K562 (cell line): ENCODE measurements around the gene SPEF1. TPM values are rescaled to one million over a fixed set of nuclear protein-coding genes. Genes with fewer than 3 reads are reported as not detected.

ENCODE experiments used
- ATF4 ChIP-seq: fragments of 450-650 bp; formaldehyde crosslinking; IDR thresholded peaks from 2 replicates; pipeline ENCODE4 v1.4.0; 2022; ENCODE audit warnings: mild to moderate bottlenecking, moderate library complexity
- EP300 ChIP-seq: IDR thresholded peaks from 2 replicates; pipeline ENCODE4 v1.6.1; 2012; ENCODE audit warnings: low read length, improper control_type of control experiment
- KLF6 ChIP-seq: fragments of 250-450 bp; sonication (Bioruptor Pico); IDR thresholded peaks from 2 replicates; pipeline ENCODE4 v1.4.0; 2020; ENCODE audit warnings: mild to moderate bottlenecking, moderate library complexity, borderline replicate concordance
- MEF2A ChIP-seq: IDR thresholded peaks from 2 replicates; pipeline ENCODE4 v1.6.1; 2011; ENCODE audit warnings: low read depth, mild to moderate bottlenecking, low read length, moderate library complexity; ENCODE audit not compliant: control insufficient read depth
- SAFB2 ChIP-seq: fragments of 200-400 bp; formaldehyde crosslinking; IDR thresholded peaks from 2 replicates; pipeline ENCODE4 v1.6.1; 2018; ENCODE audit warnings: borderline replicate concordance, low read length, low read depth, moderate library complexity; ENCODE audit not compliant: severe bottlenecking
- SMAD4 ChIP-seq: fragments of 250-450 bp; sonication (Bioruptor Pico); conservative IDR thresholded peaks from 2 replicates; pipeline ENCODE4 v1.8.0; 2021; ENCODE audit warnings: inconsistent platforms, mild to moderate bottlenecking, moderate library complexity
- TRIM25 ChIP-seq: fragments of 450-650 bp; IDR thresholded peaks from 2 replicates; pipeline ENCODE4 v1.7.0; 2016; ENCODE audit warnings: borderline replicate concordance
- USF2 ChIP-seq: sonication (generic); formaldehyde crosslinking; IDR thresholded peaks from 2 replicates; pipeline ENCODE4 v1.5.0; 2020; ENCODE audit warnings: missing genetic modification reagents
- XRCC3 ChIP-seq: fragments of 450-650 bp; IDR thresholded peaks from 2 replicates; pipeline ENCODE4 v1.6.1; 2017; ENCODE audit warnings: mild to moderate bottlenecking, moderate library complexity
- YY1 ChIP-seq, 3 experiments: IDR thresholded peaks; 2 replicates each; pipeline ENCODE4 v1.6.1; 2011; ENCODE audit warnings: low read length in 2 of 3, mild to moderate bottlenecking in 2 of 3, moderate library complexity in 2 of 3, borderline replicate concordance in 1 of 3, control low read depth in 1 of 3, low read depth in 1 of 3; ENCODE audit not compliant: insufficient read depth in 3 of 3, insufficient replicate concordance in 2 of 3, control insufficient read depth in 1 of 3, insufficient read length in 1 of 3; ENCODE audit errors: extremely low read depth in 1 of 3
- ZMIZ1 ChIP-seq, 2 experiments: fragments of 150-350 bp in 1 of 2; IDR thresholded peaks; 2 replicates each; pipeline ENCODE4 v1.6.1; 2012 to 2016; ENCODE audit warnings: low read depth in 2 of 2, low read length in 2 of 2, mild to moderate bottlenecking in 1 of 2, moderate library complexity in 1 of 2
- ZNF23 ChIP-seq: fragments of 250-450 bp; sonication (Bioruptor Pico); IDR thresholded peaks from 2 replicates; pipeline ENCODE4 v1.4.0; 2020; ENCODE audit warnings: mild to moderate bottlenecking
- polyA plus RNA-seq, 8 experiments: library from polyadenylated mRNA; depleted of rRNA in 4 of 8; stranded (reverse) in 5 of 8; unstranded in 3 of 8; fragments of >200 nt; fragmentation: Nextera tagmentation in 2 of 8; fragmentation: Illumina TruSeq in 1 of 8; extraction: Ambion mirVana in 2 of 8; extraction: Trizol in 1 of 8; gene quantifications; 2 replicates each; pipeline versions ENCODE4 v1.2.1 to v1.2.3, GENCODE V29; 2011 to 2014; ENCODE audit warnings: inconsistent platforms in 1 of 8, missing spikeins in 1 of 8
- total RNA-seq, 7 experiments: library from RNA; depleted of rRNA in 6 of 7; stranded (reverse); fragments of >200 nt in 6 of 7; fragmentation: Illumina TruSeq in 2 of 7; extraction: Trizol in 2 of 7; gene quantifications; 2 replicates each; pipeline versions ENCODE4 v1.2.1 to v1.2.3, GENCODE V29; 2011 to 2021; ENCODE audit warnings: low replicate concordance in 1 of 7
- TF ChIP-seq, protein P1 (sequence below): fragments of 250-450 bp; sonication (Bioruptor Pico); IDR thresholded peaks from 2 replicates; pipeline ENCODE4 v1.8.0; 2021; ENCODE audit warnings: moderate library complexity, mild to moderate bottlenecking, inconsistent platforms
- TF ChIP-seq, protein P2 (sequence below): fragments of 250-450 bp; sonication (Bioruptor Pico); IDR thresholded peaks from 2 replicates; pipeline ENCODE4 v1.8.0; 2022; ENCODE audit warnings: inconsistent platforms, mild to moderate bottlenecking, moderate library complexity, borderline replicate concordance

SPEF1 gene
- total and polyA plus RNA-seq, 9 of the 15 experiments (the other 6 are each of a cell fraction or from before 2014, with no cell fraction given): not detected

- TF ChIP-seq USF2 (no peak), SMAD4 (CRISPR knock-in tag) (peak; percentile 66), ZMIZ1 (IDR thresholded peaks at IDR 0.05; ENCODE audit: low read depth in 2 of 2, low read length in 2 of 2) (no peak), YY1 (IDR thresholded peaks at IDR 0.05; ENCODE audit: borderline replicate concordance in 1 of 3, control insufficient read depth in 1 of 3, extremely low read depth in 1 of 3, insufficient read depth in 3 of 3, insufficient read length in 1 of 3, insufficient replicate concordance in 2 of 3, low read depth in 1 of 3, low read length in 2 of 3) (peak in 1 of 3 experiments; percentile 12), XRCC3 (no peak), ZNF23 (CRISPR knock-in tag) (no peak), ATF4 (CRISPR knock-in tag) (no peak), KLF6 (no peak), TRIM25 (no peak), MEF2A (no peak), EP300 (no peak), SAFB2 (no peak)
- TF ChIP-seq, protein P1, sequence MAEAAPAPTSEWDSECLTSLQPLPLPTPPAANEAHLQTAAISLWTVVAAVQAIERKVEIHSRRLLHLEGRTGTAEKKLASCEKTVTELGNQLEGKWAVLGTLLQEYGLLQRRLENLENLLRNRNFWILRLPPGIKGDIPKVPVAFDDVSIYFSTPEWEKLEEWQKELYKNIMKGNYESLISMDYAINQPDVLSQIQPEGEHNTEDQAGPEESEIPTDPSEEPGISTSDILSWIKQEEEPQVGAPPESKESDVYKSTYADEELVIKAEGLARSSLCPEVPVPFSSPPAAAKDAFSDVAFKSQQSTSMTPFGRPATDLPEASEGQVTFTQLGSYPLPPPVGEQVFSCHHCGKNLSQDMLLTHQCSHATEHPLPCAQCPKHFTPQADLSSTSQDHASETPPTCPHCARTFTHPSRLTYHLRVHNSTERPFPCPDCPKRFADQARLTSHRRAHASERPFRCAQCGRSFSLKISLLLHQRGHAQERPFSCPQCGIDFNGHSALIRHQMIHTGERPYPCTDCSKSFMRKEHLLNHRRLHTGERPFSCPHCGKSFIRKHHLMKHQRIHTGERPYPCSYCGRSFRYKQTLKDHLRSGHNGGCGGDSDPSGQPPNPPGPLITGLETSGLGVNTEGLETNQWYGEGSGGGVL (CRISPR knock-in tag): no peak
- TF ChIP-seq, protein P2, sequence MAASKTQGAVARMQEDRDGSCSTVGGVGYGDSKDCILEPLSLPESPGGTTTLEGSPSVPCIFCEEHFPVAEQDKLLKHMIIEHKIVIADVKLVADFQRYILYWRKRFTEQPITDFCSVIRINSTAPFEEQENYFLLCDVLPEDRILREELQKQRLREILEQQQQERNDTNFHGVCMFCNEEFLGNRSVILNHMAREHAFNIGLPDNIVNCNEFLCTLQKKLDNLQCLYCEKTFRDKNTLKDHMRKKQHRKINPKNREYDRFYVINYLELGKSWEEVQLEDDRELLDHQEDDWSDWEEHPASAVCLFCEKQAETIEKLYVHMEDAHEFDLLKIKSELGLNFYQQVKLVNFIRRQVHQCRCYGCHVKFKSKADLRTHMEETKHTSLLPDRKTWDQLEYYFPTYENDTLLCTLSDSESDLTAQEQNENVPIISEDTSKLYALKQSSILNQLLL (CRISPR knock-in tag): no peak
Measured at GRCh38 chr20:3795511-3796468, 14.5 kb upstream of the SPEF1 start, which contains the start of gene CDC25B (continued).
